Mesothelial cell of epicardium (in vitro differentiated cells): ENCODE results near the gene HSD17B4. TPM values are rescaled to one million over a fixed set of nuclear protein-coding genes. Genes with fewer than 3 reads are reported as not detected.

Source experiments
- DNase-seq, 2 experiments: peaks; one replicate each; pipeline ENCODE4 v3.0.0; 2021; ENCODE audit warnings: low spot score in 2 of 2; ENCODE audit not compliant: unreplicated experiment in 2 of 2
- H3K27ac Mint-ChIP-seq: 2 replicates; pipeline ENCODE4 v1.8.0; 2021; ENCODE audit warnings: mixed read lengths
- H3K27me3 Mint-ChIP-seq: 2 replicates; pipeline ENCODE4 v1.8.0; 2021; ENCODE audit warnings: low read depth, mixed read lengths
- H3K36me3 Mint-ChIP-seq: 2 replicates; pipeline ENCODE4 v1.8.0; 2021; ENCODE audit warnings: mixed read lengths
- H3K4me1 Mint-ChIP-seq: 2 replicates; pipeline ENCODE4 v1.8.0; 2021; ENCODE audit warnings: mixed read lengths
- H3K4me3 Mint-ChIP-seq: 2 replicates; pipeline ENCODE4 v1.8.0; 2021; ENCODE audit warnings: mild to moderate bottlenecking, moderate library complexity, mixed read lengths
- H3K9me3 Mint-ChIP-seq: 2 replicates; pipeline ENCODE4 v1.8.0; 2021; ENCODE audit warnings: mixed read lengths
- total RNA-seq: library from RNA; stranded (reverse); gene quantifications from 3 replicates; pipeline ENCODE4 v1.2.1, GENCODE V29; 2021
- TF ChIP-seq, protein P1 (sequence below): fragments of 200-600 bp; sonication (generic); IDR thresholded peaks from one replicate; pipeline ENCODE4 v1.5.0; 2021; ENCODE audit warnings: antibody characterized with exemption; ENCODE audit not compliant: unreplicated experiment

Gene HSD17B4
- total RNA-seq, 1 donor from 2014 or later: 146 TPM

DNA sequence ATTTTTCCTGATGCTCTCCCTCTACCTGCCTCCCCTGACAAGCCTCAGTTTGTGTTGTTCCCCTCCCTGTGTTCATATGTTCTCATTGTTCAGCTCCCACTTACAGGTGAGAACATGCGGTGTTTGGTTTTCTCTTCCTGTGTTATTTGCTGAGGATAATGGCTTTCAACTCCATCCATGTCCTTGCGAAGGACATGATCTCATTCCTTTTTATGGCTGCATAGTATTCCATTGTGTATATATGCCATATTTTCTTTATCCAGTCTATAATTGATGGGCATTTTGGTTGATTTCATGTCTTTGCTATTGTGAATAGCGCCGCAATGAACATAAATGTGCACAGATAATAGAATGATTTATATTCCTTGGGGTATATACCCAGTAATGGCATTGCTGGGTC is 99.5 kb downstream of the HSD17B4 start:
- no peak overlapping the region for H3K27ac Mint-ChIP-seq
- no peaks in the 10 kb centered on the region for H3K27me3 Mint-ChIP-seq
- peaks cover 15% of the 10 kb centered on the region for H3K9me3 Mint-ChIP-seq
- H3K4me1 Mint-ChIP-seq: no peaks in the 10 kb centered on the region
- TF ChIP-seq, protein P1, sequence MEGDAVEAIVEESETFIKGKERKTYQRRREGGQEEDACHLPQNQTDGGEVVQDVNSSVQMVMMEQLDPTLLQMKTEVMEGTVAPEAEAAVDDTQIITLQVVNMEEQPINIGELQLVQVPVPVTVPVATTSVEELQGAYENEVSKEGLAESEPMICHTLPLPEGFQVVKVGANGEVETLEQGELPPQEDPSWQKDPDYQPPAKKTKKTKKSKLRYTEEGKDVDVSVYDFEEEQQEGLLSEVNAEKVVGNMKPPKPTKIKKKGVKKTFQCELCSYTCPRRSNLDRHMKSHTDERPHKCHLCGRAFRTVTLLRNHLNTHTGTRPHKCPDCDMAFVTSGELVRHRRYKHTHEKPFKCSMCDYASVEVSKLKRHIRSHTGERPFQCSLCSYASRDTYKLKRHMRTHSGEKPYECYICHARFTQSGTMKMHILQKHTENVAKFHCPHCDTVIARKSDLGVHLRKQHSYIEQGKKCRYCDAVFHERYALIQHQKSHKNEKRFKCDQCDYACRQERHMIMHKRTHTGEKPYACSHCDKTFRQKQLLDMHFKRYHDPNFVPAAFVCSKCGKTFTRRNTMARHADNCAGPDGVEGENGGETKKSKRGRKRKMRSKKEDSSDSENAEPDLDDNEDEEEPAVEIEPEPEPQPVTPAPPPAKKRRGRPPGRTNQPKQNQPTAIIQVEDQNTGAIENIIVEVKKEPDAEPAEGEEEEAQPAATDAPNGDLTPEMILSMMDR: no peak
- H3K4me3 Mint-ChIP-seq: no peak overlapping the region
- peaks cover 2% of the 10 kb centered on the region for H3K36me3 Mint-ChIP-seq
- no peak for DNase-seq

DNA sequence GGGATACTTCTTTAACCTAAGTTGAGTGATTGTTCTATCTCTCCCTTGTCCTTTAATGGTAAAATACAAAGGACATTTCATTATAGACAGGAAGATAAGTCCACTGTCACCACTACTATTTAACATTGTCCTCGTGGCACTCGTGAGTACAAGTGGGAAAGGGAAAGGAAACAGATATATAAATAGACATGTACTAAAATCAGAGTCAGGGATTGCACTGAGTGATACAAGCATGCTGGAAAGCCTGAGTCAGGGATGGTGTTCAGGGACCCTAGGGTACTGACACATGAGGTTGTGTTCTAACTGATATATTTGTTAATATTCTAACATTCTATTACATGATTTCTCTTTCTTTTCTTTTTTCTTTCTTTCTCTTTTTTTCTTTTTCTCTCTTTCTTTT is 102.3 kb downstream of the HSD17B4 start:
- H3K4me1 Mint-ChIP-seq: no peaks in the 10 kb centered on the region
- H3K27ac Mint-ChIP-seq: no peak overlapping the region
- no peak for DNase-seq
- no peaks in the 10 kb centered on the region for H3K27me3 Mint-ChIP-seq
- TF ChIP-seq, protein P1: no peak
- peaks cover 6% of the 10 kb centered on the region for H3K36me3 Mint-ChIP-seq
- H3K9me3 Mint-ChIP-seq: peaks cover 33% of the 10 kb centered on the region
- H3K4me3 Mint-ChIP-seq: no peak overlapping the region

DNA sequence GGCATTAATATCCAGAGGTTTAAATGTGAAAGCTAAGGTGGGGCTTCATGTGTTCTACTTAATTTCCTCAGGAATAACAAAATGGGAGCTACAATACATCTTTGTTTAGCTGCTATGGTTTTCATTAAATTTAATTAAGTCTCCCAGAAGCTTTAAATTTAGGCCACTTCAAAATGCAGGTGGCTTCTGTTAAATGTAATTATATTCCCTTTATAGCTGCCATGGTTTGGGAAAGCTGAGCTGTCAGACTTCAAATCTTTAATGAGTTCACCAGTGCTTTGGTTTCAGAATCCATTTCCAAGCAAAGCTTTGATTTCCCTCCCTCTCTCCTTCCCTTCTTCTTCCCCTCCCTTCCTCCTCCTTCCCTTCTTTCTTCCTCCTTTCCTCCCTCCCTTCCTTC is 118.6 kb downstream of the HSD17B4 start:
- Mint-ChIP-seq H3K27ac (no peak overlapping the region), H3K36me3 (no peaks in the 10 kb centered on the region)

DNA sequence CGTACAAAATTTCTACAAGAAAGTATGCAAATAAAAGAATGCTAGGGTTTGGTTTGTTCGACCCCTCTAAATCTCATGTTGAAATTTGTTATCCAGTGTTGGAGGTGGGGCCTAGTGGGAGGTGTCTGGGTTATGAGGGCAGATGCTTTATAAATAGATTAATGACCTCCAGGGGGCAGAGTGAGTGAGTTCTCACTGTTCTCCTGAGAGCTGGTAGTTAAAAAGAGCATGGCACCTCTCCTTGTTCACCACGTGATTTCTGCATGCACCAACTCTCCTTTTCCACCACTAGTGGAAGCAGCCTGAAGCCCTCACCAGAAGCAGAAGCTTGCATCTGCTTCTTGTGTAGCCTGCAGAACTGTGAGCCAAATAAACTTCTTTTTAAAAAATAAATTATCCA is 126.6 kb downstream of the HSD17B4 start:
- H3K4me3 Mint-ChIP-seq: no peak overlapping the region
- TF ChIP-seq, protein P1: no peak
- DNase-seq: no peak
- H3K36me3 Mint-ChIP-seq: no peaks in the 10 kb centered on the region
- no peaks in the 10 kb centered on the region for H3K9me3 Mint-ChIP-seq
- no peaks in the 10 kb centered on the region for H3K27me3 Mint-ChIP-seq
- H3K4me1 Mint-ChIP-seq: peaks cover 19% of the 10 kb centered on the region
- no peak overlapping the region for H3K27ac Mint-ChIP-seq

More for the DNA sequence above, 118.6 kb downstream of the HSD17B4 start:
- Mint-ChIP-seq H3K4me1 (no peaks in the 10 kb centered on the region), H3K27me3 (no peaks in the 10 kb centered on the region), H3K9me3 (no peaks in the 10 kb centered on the region), H3K4me3 (no peak overlapping the region)
- no peak for DNase-seq
- TF ChIP-seq, protein P1: no peak

DNA sequence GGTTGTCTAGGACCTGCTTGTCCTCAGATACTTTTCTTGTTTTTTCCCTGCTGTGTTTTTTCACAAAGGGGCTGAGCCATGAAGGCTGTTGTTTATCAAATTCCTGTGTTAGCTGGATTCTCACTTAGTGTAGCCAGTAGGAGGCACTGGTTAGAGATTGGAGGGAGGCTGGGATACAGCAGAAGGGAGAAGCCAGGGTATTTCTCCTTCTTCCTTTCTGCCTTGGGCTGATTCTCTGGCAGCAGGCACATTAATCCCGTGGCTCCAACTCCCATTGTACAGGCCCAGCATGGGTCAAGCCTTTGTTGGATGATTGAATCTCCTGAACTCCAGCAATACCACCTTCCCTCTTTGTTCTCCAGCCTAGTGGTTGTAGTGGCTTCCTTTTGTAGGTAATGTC is 130.7 kb downstream of the HSD17B4 start:
- TF ChIP-seq, protein P1: no peak
- DNase-seq: no peak
- H3K36me3 Mint-ChIP-seq: no peaks in the 10 kb centered on the region
- H3K27ac Mint-ChIP-seq: no peak overlapping the region
- H3K4me3 Mint-ChIP-seq: no peak overlapping the region
- no peaks in the 10 kb centered on the region for H3K9me3 Mint-ChIP-seq
- no peaks in the 10 kb centered on the region for H3K27me3 Mint-ChIP-seq
- H3K4me1 Mint-ChIP-seq: peaks cover 20% of the 10 kb centered on the region

DNA sequence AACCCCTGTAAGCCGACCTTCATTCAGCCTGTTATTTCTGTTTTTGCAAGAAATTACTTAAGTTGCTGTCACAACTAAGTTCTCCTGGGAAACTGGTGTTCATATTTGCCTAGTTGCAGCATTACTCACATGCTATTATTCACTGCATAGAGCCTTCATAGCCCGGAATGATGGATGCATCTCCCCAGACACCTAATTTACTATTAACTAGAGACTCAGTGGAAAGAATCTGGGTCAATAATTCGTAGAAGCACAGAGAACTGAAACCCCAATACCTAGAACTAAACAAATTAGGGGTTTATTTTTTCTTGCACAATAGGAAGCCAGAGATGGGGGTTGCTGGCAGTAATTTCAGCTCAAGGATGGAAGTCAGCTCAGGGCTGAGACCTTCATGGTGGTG is 131.4 kb downstream of the HSD17B4 start:
- H3K27ac Mint-ChIP-seq: no peak overlapping the region

More for the DNA sequence above, 131.4 kb downstream of the HSD17B4 start:
- TF ChIP-seq, protein P1: no peak
- Mint-ChIP-seq H3K27me3 (no peaks in the 10 kb centered on the region), H3K9me3 (peaks cover 1% of the 10 kb centered on the region), H3K4me1 (peaks cover 20% of the 10 kb centered on the region), H3K36me3 (no peaks in the 10 kb centered on the region), H3K4me3 (no peak overlapping the region)
- DNase-seq: no peak
